ENCODE results near the gene MCU. TPM values are rescaled to one million over a fixed set of nuclear protein-coding genes. Genes with fewer than 3 reads are reported as not detected.
"Not testable (repeated sequence)": the region's sequence is repeated elsewhere in the genome, so short reads cannot be mapped to it uniquely, and the experiment has no call there.

Gene MCU
- total RNA-seq, 4 donors from 2014 or later, result 17.6 to 24.9 (median 20.3) TPM

DNA sequence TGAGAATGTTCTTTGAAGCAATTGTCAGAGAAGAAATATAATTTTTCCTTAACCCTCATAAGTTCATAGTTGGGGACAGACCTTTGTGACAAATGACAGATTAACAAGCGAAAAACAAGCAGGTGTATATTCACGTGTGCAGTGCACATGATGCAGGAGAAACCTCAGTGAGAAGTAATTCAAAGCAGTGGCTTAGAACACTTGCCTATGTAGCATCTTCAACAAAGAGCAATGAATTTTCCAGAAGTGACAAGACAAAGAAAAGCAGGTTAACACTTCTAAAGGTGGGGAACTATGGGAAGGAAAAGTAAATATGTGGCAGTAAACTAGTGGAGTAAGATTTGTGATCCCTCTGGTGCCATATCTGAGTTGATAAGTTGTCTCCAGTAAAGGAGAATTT, 65.8 kb downstream of the MCU start:
- H3K36me3 ChIP-seq, result no peaks in the 10 kb centered on the region
- H3K4me3 ChIP-seq, result no peak overlapping the region
- WGBS, 2 donors (ENCODE audit: low coverage in 1 of 2), result 80 to 88% methylated on average over 1 to 2 of the region's 2 CpGs
- H3K9me3 ChIP-seq, result no peaks in the 10 kb centered on the region
- TF ChIP-seq EP300 (IDR thresholded peaks at IDR 0.05), result no peak
- TF ChIP-seq POLR2A (IDR thresholded peaks at IDR 0.05), result no peak
- TF ChIP-seq, protein P1, sequence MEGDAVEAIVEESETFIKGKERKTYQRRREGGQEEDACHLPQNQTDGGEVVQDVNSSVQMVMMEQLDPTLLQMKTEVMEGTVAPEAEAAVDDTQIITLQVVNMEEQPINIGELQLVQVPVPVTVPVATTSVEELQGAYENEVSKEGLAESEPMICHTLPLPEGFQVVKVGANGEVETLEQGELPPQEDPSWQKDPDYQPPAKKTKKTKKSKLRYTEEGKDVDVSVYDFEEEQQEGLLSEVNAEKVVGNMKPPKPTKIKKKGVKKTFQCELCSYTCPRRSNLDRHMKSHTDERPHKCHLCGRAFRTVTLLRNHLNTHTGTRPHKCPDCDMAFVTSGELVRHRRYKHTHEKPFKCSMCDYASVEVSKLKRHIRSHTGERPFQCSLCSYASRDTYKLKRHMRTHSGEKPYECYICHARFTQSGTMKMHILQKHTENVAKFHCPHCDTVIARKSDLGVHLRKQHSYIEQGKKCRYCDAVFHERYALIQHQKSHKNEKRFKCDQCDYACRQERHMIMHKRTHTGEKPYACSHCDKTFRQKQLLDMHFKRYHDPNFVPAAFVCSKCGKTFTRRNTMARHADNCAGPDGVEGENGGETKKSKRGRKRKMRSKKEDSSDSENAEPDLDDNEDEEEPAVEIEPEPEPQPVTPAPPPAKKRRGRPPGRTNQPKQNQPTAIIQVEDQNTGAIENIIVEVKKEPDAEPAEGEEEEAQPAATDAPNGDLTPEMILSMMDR (IDR thresholded peaks at IDR 0.05), result no peak
- no peak for TF ChIP-seq POLR2AphosphoS5 (IDR thresholded peaks at IDR 0.05)
- H3K4me1 ChIP-seq, result no peaks in the 10 kb centered on the region
- no peak for ATAC-seq
- H3K27ac ChIP-seq, result no peak overlapping the region
- no peaks in the 10 kb centered on the region for H3K27me3 ChIP-seq

DNA sequence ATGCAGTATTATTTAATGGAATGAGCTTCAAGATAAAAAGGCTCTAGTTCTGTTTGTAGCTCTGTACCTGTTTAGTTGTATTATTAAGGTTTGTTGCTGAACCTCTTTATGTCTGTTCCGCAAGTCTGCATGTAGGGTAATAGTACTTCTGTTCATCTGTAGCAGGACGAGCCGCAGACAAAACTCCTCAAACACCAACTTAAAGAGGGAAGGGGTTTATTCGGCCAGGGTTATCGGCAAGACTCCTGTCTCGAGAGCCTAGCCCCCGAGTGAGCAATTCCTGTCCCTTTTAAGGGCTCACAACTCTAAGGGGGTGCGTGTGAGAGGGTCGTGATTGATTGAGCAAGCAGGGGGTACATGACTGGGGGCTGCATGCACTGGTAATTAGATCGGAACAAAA, 67.0 kb downstream of the MCU start:
- H3K9me3 ChIP-seq, ATAC-seq, H3K27ac ChIP-seq, H3K36me3 ChIP-seq, H3K4me1 ChIP-seq, H3K27me3 ChIP-seq, H3K4me3 ChIP-seq: not testable (repeated sequence)
- 80 to 93% methylated on average over 9 to 10 of the region's 10 CpGs for WGBS, 2 donors (ENCODE audit: low coverage in 1 of 2)

DNA sequence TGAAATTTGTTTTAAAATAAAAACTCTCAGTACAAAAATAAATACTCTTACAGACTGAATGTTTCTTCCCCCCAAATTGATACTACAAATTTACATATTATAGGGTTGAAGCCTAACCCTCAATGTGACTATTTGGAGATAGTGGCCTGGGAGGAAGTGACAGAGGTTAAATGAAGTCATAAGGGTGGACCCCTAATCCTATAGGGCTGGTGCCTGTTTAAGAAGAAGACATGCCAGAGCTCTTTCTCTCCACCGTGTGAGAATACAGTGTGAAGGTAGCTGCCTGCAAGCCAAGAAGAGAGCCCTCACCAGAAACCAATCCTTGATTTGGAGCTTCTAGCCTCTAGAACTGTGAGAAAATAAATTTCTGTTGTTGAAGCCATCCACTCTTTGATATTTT, 67.6 kb downstream of the MCU start:
- H3K36me3 ChIP-seq, result no peaks in the 10 kb centered on the region
- H3K27ac ChIP-seq, result no peak overlapping the region
- H3K9me3 ChIP-seq, result no peaks in the 10 kb centered on the region
- no peaks in the 10 kb centered on the region for H3K27me3 ChIP-seq
- no peak overlapping the region for H3K4me3 ChIP-seq
- no peak for TF ChIP-seq EP300 (IDR thresholded peaks at IDR 0.05)
- TF ChIP-seq POLR2A (IDR thresholded peaks at IDR 0.05), result no peak
- TF ChIP-seq POLR2AphosphoS5 (IDR thresholded peaks at IDR 0.05), result no peak
- TF ChIP-seq, protein P1 (IDR thresholded peaks at IDR 0.05), result no peak
- H3K4me1 ChIP-seq, result no peaks in the 10 kb centered on the region
- ATAC-seq, result no peak
- 29 to 80% methylated on average over 1 of the region's 1 CpG for WGBS, 2 donors (ENCODE audit: low coverage in 1 of 2)

DNA sequence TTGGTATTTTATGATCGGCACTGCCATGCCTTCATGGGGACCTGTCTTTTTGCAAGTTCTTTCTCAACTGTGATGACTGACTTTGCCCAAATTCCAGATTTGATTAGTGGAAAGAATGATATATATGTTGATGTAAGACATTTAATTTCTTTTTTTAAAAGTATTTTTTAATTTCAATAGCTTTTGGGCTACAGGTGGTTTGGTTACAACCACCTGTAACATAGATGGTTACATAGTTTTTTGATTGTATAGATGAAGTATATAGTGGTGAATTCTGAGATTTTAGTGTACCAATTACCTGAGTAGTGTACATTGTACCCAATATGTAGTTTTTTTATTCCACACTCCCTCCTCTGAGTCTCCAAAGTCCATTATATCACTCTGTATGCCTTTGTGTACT, 69.6 kb downstream of the MCU start:
- Histone ChIP-seq H3K4me3 (no peak overlapping the region), H3K9me3 (no peaks in the 10 kb centered on the region), H3K27me3 (no peaks in the 10 kb centered on the region), H3K36me3 (no peaks in the 10 kb centered on the region), H3K4me1 (no peaks in the 10 kb centered on the region), H3K27ac (no peak overlapping the region)
- TF ChIP-seq POLR2A (IDR thresholded peaks at IDR 0.05) (no peak), POLR2AphosphoS5 (IDR thresholded peaks at IDR 0.05) (no peak), EP300 (IDR thresholded peaks at IDR 0.05) (no peak)
- TF ChIP-seq, protein P1 (IDR thresholded peaks at IDR 0.05), result no peak
- WGBS, 2 donors (ENCODE audit: low coverage in 1 of 2), result 100% methylated on average over 1 of the region's 1 CpG
- ATAC-seq, result no peak

DNA sequence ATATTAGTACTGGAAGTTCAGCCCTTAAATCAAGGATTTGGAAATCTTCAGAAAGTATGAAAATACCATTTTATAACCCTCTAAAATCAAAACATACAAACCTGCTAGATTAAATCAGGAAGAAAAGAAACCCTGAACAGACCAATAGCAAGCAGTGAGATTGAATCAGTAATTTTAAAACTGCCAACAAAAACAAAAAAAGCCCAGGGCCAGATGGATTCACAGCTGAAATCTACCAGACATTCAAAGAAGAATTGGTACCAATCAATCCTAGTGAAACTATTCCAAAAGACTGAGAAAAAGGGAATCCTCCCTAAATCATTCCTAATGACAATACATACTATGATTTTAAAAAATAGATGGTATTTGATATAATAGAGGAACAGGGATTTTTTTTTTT, 70.1 kb downstream of the MCU start:
- no peak overlapping the region for H3K27ac ChIP-seq
- no peak overlapping the region for H3K4me3 ChIP-seq
- no peaks in the 10 kb centered on the region for H3K4me1 ChIP-seq
- no peaks in the 10 kb centered on the region for H3K27me3 ChIP-seq
- no peaks in the 10 kb centered on the region for H3K9me3 ChIP-seq
- no peaks in the 10 kb centered on the region for H3K36me3 ChIP-seq
- no peak for TF ChIP-seq EP300 (IDR thresholded peaks at IDR 0.05)
- no peak for TF ChIP-seq POLR2AphosphoS5 (IDR thresholded peaks at IDR 0.05)
- TF ChIP-seq POLR2A (IDR thresholded peaks at IDR 0.05), result no peak
- TF ChIP-seq, protein P1 (IDR thresholded peaks at IDR 0.05), result no peak
- ATAC-seq, result no peak

DNA sequence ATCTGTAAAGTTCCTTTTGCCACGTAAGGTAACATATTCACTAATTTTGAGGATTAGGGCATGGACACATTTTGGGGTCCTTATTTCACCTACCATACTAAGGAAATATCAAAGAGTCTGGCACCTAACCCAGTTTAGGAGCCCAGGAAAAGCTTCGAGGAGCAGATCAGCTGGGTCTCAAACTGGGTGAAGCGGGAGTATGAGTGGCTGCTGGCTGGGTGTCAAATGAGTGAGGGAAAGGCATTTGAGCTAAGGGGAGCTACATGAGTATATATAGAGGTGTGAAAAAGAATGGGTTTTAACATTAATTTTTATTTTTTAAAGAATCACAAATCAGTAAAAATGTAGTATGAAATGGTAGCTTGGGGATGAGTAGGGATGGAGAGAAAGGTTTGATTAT, 71.3 kb downstream of the MCU start:
- 87 to 96% methylated on average over 3 of the region's 3 CpGs for WGBS, 2 donors (ENCODE audit: low coverage in 1 of 2)
- Histone ChIP-seq H3K4me1 (no peaks in the 10 kb centered on the region), H3K4me3 (no peak overlapping the region), H3K36me3 (no peaks in the 10 kb centered on the region), H3K27me3 (no peaks in the 10 kb centered on the region), H3K9me3 (no peaks in the 10 kb centered on the region), H3K27ac (no peak overlapping the region)
- TF ChIP-seq POLR2A (IDR thresholded peaks at IDR 0.05) (no peak), EP300 (IDR thresholded peaks at IDR 0.05) (no peak), POLR2AphosphoS5 (IDR thresholded peaks at IDR 0.05) (no peak)
- TF ChIP-seq, protein P1 (IDR thresholded peaks at IDR 0.05), result no peak
- ATAC-seq, result no peak

Data from gastroesophageal sphincter (tissue), 4 donors.